ENCODE measurements around the gene HMGCLL1. TPM values are rescaled to one million over a fixed set of nuclear protein-coding genes. Genes with fewer than 3 reads are reported as not detected.

The HMGCLL1 gene
- total RNA-seq, 1 experiment from 2014 or later = 1.7 TPM

DNA sequence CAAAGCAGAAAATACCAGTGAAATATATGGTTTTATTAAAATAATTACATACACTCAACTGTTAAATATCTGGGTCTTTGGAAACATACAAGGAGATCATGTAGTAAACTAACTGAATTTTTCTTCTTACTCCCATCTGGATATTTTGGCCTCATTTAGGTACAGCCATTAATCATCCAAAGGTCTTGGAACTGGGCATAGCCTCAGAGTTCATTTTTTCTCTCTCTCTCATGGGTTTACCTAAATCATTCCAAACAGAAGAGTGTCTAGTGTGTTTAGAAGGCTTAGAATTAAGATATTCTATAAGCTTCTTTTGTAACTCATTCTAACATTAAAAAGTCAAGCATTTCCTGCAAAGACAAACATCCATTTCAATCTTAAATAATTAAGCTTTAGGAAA is 79.4 kb downstream of the HMGCLL1 start:
- Histone ChIP-seq H3K36me3 (replicated peaks; ENCODE audit: control insufficient read depth, insufficient read depth, low read length) (no peaks in the 10 kb centered on the region), H3K27me3 (ENCODE audit: control insufficient read depth, insufficient read depth, low read length) (no peaks in the 10 kb centered on the region), H3K4me3 (ENCODE audit: insufficient read depth, low read depth, low read length) (no peak overlapping the region)
- DNase-seq = no peak

GRCh38 chr6:55497694-55498093 is 81.3 kb downstream of the HMGCLL1 start:
- DNase-seq = peak; percentile 2

GRCh38 chr6:55496201-55496600 is 82.8 kb downstream of the HMGCLL1 start:
- no peak overlapping the region for H3K4me3 ChIP-seq (ENCODE audit: insufficient read depth, low read depth, low read length)
- no peaks in the 10 kb centered on the region for H3K36me3 ChIP-seq (replicated peaks; ENCODE audit: control insufficient read depth, insufficient read depth, low read length)
- H3K27me3 ChIP-seq (ENCODE audit: control insufficient read depth, insufficient read depth, low read length) = no peaks in the 10 kb centered on the region
- DNase-seq = no peak

More at GRCh38 chr6:55497694-55498093, 81.3 kb downstream of the HMGCLL1 start:
- Histone ChIP-seq H3K36me3 (replicated peaks; ENCODE audit: control insufficient read depth, insufficient read depth, low read length) (no peaks in the 10 kb centered on the region), H3K27me3 (ENCODE audit: control insufficient read depth, insufficient read depth, low read length) (no peaks in the 10 kb centered on the region), H3K4me3 (ENCODE audit: insufficient read depth, low read depth, low read length) (no peak overlapping the region)

DNA sequence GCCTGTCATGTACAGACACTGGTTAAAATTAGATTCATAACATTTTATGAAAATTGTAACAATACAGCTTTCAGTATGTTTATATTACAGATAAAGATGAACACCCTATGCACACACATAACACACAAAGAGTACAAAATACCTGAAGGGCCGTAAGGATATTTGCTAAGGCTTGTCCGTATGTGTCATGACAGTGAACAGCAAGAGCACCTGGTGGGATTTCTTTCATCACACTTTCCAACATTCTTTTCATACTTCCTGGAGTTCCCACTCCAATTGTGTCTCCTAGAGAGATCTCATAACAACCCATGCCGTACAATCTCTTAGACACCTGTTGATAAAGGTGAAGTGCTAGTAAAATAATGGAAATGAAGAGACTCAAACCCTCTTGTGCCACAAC is 83.7 kb downstream of the HMGCLL1 start:
- no peaks in the 10 kb centered on the region for H3K36me3 ChIP-seq (replicated peaks; ENCODE audit: control insufficient read depth, insufficient read depth, low read length)
- H3K27me3 ChIP-seq (ENCODE audit: control insufficient read depth, insufficient read depth, low read length) = no peaks in the 10 kb centered on the region
- H3K4me3 ChIP-seq (ENCODE audit: insufficient read depth, low read depth, low read length) = no peak overlapping the region
- no peak for DNase-seq

- Histone ChIP-seq H3K36me3 (replicated peaks; ENCODE audit: control insufficient read depth, insufficient read depth, low read length) (no peaks in the 10 kb centered on the region), H3K4me3 (ENCODE audit: insufficient read depth, low read depth, low read length) (no peak overlapping the region), H3K27me3 (ENCODE audit: control insufficient read depth, insufficient read depth, low read length) (no peaks in the 10 kb centered on the region)
- DNase-seq = no peak
These were observed 84.6 kb downstream of the HMGCLL1 start for GRCh38 chr6:55494411-55494810.

- no peak for DNase-seq
- H3K4me3 ChIP-seq (ENCODE audit: insufficient read depth, low read depth, low read length) = no peak overlapping the region
- H3K36me3 ChIP-seq (replicated peaks; ENCODE audit: control insufficient read depth, insufficient read depth, low read length) = no peaks in the 10 kb centered on the region
- H3K27me3 ChIP-seq (ENCODE audit: control insufficient read depth, insufficient read depth, low read length) = no peaks in the 10 kb centered on the region
These were observed 86.7 kb downstream of the HMGCLL1 start for GRCh38 chr6:55492259-55492658.

- no peak for DNase-seq
- H3K27me3 ChIP-seq (ENCODE audit: control insufficient read depth, insufficient read depth, low read length) = no peaks in the 10 kb centered on the region
- no peak overlapping the region for H3K4me3 ChIP-seq (ENCODE audit: insufficient read depth, low read depth, low read length)
- no peaks in the 10 kb centered on the region for H3K36me3 ChIP-seq (replicated peaks; ENCODE audit: control insufficient read depth, insufficient read depth, low read length)
These were observed 88.1 kb downstream of the HMGCLL1 start for GRCh38 chr6:55490871-55491270.

- no peaks in the 10 kb centered on the region for H3K27me3 ChIP-seq (ENCODE audit: control insufficient read depth, insufficient read depth, low read length)
- no peak overlapping the region for H3K4me3 ChIP-seq (ENCODE audit: insufficient read depth, low read depth, low read length)
These were observed 104.6 kb downstream of the HMGCLL1 start for GRCh38 chr6:55474382-55474781.

DNA sequence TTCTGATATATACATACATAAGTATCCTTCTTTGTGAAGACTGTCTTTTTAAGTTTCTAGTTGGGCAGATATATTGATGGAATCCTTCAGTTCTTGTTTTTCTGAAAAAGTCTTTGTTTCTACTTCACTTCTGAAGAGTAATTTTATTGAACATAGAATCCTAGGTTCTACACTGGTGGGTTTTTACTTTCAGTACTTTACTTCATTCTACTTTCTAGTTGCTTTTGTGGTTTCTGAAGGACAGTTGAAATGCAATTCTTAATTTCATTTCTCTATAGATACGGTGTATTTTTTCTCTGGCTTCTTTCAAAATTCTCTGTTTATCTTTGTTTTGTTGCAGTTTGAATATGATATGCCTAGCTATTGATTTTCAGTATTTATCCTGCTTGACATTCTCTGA is 105.3 kb downstream of the HMGCLL1 start:
- H3K4me3 ChIP-seq (ENCODE audit: insufficient read depth, low read depth, low read length) = no peak overlapping the region
- no peaks in the 10 kb centered on the region for H3K36me3 ChIP-seq (replicated peaks; ENCODE audit: control insufficient read depth, insufficient read depth, low read length)
- no peak for DNase-seq
- H3K27me3 ChIP-seq (ENCODE audit: control insufficient read depth, insufficient read depth, low read length) = no peaks in the 10 kb centered on the region

More at GRCh38 chr6:55474382-55474781, 104.6 kb downstream of the HMGCLL1 start:
- no peak for DNase-seq
- no peaks in the 10 kb centered on the region for H3K36me3 ChIP-seq (replicated peaks; ENCODE audit: control insufficient read depth, insufficient read depth, low read length)

- Histone ChIP-seq H3K27me3 (ENCODE audit: control insufficient read depth, insufficient read depth, low read length) (no peaks in the 10 kb centered on the region), H3K36me3 (replicated peaks; ENCODE audit: control insufficient read depth, insufficient read depth, low read length) (no peaks in the 10 kb centered on the region), H3K4me3 (ENCODE audit: insufficient read depth, low read depth, low read length) (no peak overlapping the region)
- no peak for DNase-seq
These were observed 109.0 kb downstream of the HMGCLL1 start for GRCh38 chr6:55469951-55470366.

GRCh38 chr6:55456016-55456415 is 123.0 kb downstream of the HMGCLL1 start:
- no peak for DNase-seq
- no peaks in the 10 kb centered on the region for H3K27me3 ChIP-seq (ENCODE audit: control insufficient read depth, insufficient read depth, low read length)
- H3K4me3 ChIP-seq (ENCODE audit: insufficient read depth, low read depth, low read length) = no peak overlapping the region
- no peaks in the 10 kb centered on the region for H3K36me3 ChIP-seq (replicated peaks; ENCODE audit: control insufficient read depth, insufficient read depth, low read length)

DNA sequence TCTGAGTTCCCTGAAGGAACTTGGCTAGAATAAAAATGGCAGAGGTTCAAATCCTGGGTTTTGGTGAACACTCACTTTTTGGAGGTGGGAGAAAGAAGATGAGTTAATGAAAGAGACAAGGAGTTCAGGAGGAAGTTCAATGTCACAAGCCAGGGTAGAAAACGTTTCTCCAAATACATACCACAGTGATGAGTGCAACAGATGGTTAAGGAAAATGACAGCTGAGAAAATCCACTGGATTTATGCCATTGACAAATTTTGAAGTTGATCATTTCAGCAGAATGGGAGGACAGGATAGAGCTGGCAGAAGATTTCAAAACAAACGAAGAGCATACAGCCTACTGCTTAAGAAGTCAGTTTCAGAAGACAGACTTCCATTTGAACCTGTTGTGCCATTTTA is 129.0 kb downstream of the HMGCLL1 start:
- Histone ChIP-seq H3K27me3 (ENCODE audit: control insufficient read depth, insufficient read depth, low read length) (no peaks in the 10 kb centered on the region), H3K4me3 (ENCODE audit: insufficient read depth, low read depth, low read length) (no peak overlapping the region), H3K36me3 (replicated peaks; ENCODE audit: control insufficient read depth, insufficient read depth, low read length) (no peaks in the 10 kb centered on the region)
- DNase-seq = no peak

DNA sequence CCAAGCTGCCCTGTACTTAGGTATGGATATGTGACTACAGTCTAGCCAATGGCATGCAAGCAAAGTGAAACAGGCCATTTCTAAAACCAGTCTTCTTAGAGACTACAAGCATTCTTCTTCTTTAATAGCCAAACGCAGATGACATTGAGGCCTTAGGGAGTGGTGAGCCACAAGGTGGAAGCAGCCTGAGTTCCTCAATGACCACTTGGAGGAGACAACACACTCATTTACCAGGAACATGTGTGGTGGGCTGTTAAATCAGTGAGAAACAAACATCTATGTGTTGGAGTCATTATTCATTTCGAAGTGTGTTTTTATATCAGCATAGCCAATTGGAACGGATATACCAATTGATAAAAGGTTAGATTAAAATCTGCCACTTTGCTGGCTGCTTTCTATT is 129.8 kb downstream of the HMGCLL1 start:
- DNase-seq = peak; percentile 2
- no peaks in the 10 kb centered on the region for H3K36me3 ChIP-seq (replicated peaks; ENCODE audit: control insufficient read depth, insufficient read depth, low read length)
- H3K27me3 ChIP-seq (ENCODE audit: control insufficient read depth, insufficient read depth, low read length) = no peaks in the 10 kb centered on the region
- H3K4me3 ChIP-seq (ENCODE audit: insufficient read depth, low read depth, low read length) = no peak overlapping the region

- Histone ChIP-seq H3K27me3 (ENCODE audit: control insufficient read depth, insufficient read depth, low read length) (no peaks in the 10 kb centered on the region), H3K36me3 (replicated peaks; ENCODE audit: control insufficient read depth, insufficient read depth, low read length) (no peaks in the 10 kb centered on the region), H3K4me3 (ENCODE audit: insufficient read depth, low read depth, low read length) (no peak overlapping the region)
- DNase-seq = no peak
These were observed 130.5 kb downstream of the HMGCLL1 start for GRCh38 chr6:55448451-55448850.

DNA sequence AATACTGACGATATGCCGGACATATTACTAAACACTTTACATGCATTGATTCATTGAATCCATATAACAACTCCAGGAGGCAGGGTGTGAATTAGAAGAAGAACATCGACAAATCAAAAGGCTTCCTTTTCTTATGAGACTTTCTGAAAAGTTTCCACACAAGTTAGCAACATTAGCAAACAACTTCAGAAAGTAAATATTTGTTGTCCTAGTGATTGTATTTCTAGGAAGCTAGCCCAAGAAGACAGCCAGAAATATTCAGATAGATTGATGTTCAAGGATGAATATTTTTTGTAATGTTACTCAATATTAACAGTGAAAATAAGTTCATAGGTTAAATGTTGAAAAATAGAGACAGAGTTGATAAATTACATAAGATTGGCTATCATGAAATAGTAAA is 131.1 kb downstream of the HMGCLL1 start:
- Histone ChIP-seq H3K4me3 (ENCODE audit: insufficient read depth, low read depth, low read length) (no peak overlapping the region), H3K27me3 (ENCODE audit: control insufficient read depth, insufficient read depth, low read length) (no peaks in the 10 kb centered on the region), H3K36me3 (replicated peaks; ENCODE audit: control insufficient read depth, insufficient read depth, low read length) (no peaks in the 10 kb centered on the region)
- no peak for DNase-seq

GRCh38 chr6:55445648-55446204 is 133.3 kb downstream of the HMGCLL1 start:
- no peaks in the 10 kb centered on the region for H3K27me3 ChIP-seq (ENCODE audit: control insufficient read depth, insufficient read depth, low read length)
- no peaks in the 10 kb centered on the region for H3K36me3 ChIP-seq (replicated peaks; ENCODE audit: control insufficient read depth, insufficient read depth, low read length)
- DNase-seq = peak; percentile 5
- no peak overlapping the region for H3K4me3 ChIP-seq (ENCODE audit: insufficient read depth, low read depth, low read length)

All from H7 (cell line).